PFSK-1 (cell line): ENCODE results near the gene ATL1.

Source experiments
- FOXP2 ChIP-seq: optimal IDR thresholded peaks from 2 replicates; pipeline ENCODE3; 2011; ENCODE audit warnings: borderline replicate concordance, control low read depth, inconsistent platforms; ENCODE audit not compliant: insufficient read depth; ENCODE audit errors: extremely low read length, extremely low read depth
- POLR2AphosphoS5 ChIP-seq: IDR thresholded peaks from 2 replicates; pipeline ENCODE4 v1.6.1; 2012; ENCODE audit warnings: low read depth, mild to moderate bottlenecking, control low read depth, low read length, moderate library complexity
- SIN3A ChIP-seq: IDR thresholded peaks from 2 replicates; pipeline ENCODE4 v1.6.1; 2012; ENCODE audit warnings: mild to moderate bottlenecking, low read length, moderate library complexity, borderline replicate concordance; ENCODE audit not compliant: insufficient read depth
- TAF1 ChIP-seq: IDR thresholded peaks from 2 replicates; pipeline ENCODE4 v1.6.1; 2012; ENCODE audit warnings: low read length, control low read depth, borderline replicate concordance; ENCODE audit not compliant: insufficient read depth
- TF ChIP-seq, protein P1 (sequence below), 2 experiments: IDR thresholded peaks; 2 replicates each; pipeline versions ENCODE4 v1.6.1 to v1.8.0; 2011 to 2012; ENCODE audit warnings: low read depth in 2 of 2, low read length in 2 of 2, control low read depth in 1 of 2, inconsistent platforms in 1 of 2, mild to moderate bottlenecking in 1 of 2, moderate library complexity in 1 of 2; ENCODE audit not compliant: insufficient read depth in 1 of 2

Gene ATL1

DNA sequence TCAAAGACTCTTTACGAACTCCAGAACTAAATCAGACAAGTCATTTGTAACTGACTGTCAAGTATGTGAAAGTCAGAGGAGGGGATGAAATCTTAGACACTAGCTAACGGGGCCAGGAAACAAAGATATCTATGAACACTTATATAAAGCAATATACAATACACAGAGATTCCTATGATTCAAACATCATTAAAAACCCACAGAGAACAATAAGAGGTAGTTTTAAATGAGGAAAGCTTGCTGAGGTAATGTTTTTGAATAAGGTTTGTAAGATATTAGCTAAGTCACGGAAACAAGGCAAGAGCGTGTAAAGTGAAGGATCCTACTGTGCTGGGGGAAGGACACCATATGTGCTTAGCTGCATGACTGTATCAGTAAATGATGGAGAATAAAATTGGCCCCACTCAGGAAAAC, 71.5 kb downstream of the ATL1 start:
- no peak for TF ChIP-seq POLR2AphosphoS5
- no peak for TF ChIP-seq TAF1
- TF ChIP-seq, protein P1, sequence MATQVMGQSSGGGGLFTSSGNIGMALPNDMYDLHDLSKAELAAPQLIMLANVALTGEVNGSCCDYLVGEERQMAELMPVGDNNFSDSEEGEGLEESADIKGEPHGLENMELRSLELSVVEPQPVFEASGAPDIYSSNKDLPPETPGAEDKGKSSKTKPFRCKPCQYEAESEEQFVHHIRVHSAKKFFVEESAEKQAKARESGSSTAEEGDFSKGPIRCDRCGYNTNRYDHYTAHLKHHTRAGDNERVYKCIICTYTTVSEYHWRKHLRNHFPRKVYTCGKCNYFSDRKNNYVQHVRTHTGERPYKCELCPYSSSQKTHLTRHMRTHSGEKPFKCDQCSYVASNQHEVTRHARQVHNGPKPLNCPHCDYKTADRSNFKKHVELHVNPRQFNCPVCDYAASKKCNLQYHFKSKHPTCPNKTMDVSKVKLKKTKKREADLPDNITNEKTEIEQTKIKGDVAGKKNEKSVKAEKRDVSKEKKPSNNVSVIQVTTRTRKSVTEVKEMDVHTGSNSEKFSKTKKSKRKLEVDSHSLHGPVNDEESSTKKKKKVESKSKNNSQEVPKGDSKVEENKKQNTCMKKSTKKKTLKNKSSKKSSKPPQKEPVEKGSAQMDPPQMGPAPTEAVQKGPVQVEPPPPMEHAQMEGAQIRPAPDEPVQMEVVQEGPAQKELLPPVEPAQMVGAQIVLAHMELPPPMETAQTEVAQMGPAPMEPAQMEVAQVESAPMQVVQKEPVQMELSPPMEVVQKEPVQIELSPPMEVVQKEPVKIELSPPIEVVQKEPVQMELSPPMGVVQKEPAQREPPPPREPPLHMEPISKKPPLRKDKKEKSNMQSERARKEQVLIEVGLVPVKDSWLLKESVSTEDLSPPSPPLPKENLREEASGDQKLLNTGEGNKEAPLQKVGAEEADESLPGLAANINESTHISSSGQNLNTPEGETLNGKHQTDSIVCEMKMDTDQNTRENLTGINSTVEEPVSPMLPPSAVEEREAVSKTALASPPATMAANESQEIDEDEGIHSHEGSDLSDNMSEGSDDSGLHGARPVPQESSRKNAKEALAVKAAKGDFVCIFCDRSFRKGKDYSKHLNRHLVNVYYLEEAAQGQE (IDR thresholded peaks at IDR 0.05; ENCODE audit: insufficient read depth in 1 of 2, low read depth in 2 of 2, low read length in 2 of 2), result no peak
- no peak for TF ChIP-seq FOXP2
- no peak for TF ChIP-seq SIN3A

DNA sequence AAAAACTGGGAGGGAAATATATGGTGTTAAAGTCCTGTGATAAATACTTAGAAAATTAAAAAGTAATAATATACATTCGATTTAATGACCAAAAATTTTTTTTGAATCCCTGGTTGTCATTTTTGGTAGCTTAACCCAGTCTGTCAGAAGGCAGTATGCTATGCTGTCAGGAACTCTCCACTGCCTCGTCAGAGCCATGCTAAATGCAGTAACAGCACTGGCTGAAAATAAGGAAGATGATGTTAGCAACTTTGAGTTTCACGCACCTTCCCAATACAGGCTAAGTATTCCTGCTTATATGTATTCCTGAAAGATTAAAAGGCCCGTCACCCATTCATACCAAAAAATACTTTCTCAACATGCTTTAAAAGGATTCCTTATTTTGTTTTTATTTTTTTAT, 74.0 kb downstream of the ATL1 start:
- no peak for TF ChIP-seq TAF1
- TF ChIP-seq SIN3A, result no peak
- TF ChIP-seq POLR2AphosphoS5, result no peak
- TF ChIP-seq FOXP2, result no peak
- TF ChIP-seq, protein P1 (IDR thresholded peaks at IDR 0.05; ENCODE audit: insufficient read depth in 1 of 2, low read depth in 2 of 2, low read length in 2 of 2), result no peak

DNA sequence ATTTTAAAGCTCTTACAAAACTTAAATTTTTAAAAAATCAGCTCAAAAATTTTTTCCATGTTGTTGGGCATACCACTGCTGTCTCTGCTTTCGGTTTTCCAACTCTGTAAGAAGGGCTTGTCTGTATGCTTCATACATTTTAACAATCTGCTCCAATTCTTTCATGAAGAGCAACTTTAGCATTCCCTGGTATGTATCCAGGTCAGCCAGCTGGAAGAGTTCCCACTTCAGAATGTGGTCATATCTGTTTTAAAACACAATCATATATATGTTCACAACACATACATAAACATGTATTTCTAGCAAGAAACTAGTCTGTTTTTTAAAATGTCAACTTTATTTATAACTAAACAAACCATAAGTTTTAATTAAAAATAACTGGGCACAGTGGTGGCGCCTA, 75.2 kb downstream of the ATL1 start:
- TF ChIP-seq POLR2AphosphoS5 (no peak), FOXP2 (no peak), TAF1 (no peak), SIN3A (no peak)
- TF ChIP-seq, protein P1 (IDR thresholded peaks at IDR 0.05; ENCODE audit: insufficient read depth in 1 of 2, low read depth in 2 of 2, low read length in 2 of 2), result no peak

DNA sequence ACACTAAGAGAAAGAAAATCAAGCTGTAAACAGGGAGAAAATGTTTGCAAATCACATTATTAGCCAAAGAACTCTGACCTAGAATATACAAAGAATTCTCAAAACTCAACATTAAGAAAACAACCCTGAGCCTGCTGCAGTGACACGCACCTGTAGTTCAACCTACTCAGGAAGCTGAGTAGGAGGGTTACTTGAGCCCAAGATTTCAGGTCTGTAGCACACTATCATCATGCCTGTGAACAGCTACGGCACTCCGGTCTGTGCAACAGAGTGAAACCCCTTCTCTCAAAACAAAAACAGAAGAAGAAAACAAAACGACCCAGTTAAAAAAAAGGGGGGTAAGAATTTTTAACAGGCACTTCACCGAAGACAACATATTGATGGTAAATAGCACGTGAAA, 87.3 kb downstream of the ATL1 start:
- TF ChIP-seq SIN3A (no peak), TAF1 (no peak), POLR2AphosphoS5 (no peak), FOXP2 (no peak)
- TF ChIP-seq, protein P1 (IDR thresholded peaks at IDR 0.05; ENCODE audit: insufficient read depth in 1 of 2, low read depth in 2 of 2, low read length in 2 of 2), result no peak

DNA sequence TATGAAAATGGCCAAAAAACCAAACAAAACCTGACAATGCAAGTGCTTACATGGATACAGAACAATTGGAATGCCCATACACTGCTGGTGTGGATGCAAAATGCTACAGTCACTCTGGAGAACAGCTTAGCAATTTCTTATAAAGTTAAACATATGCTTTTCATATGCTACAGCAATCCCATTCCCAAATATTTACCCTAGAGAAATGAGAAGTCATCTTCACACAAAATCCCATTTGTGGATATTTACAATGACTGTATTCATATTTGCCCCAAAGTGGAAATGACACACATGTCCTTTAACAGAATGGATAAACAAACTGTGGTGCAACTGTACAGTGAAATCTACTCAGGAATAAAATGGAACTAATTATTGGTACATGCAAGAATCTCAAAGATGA, 87.8 kb downstream of the ATL1 start:
- TF ChIP-seq POLR2AphosphoS5, result no peak
- TF ChIP-seq TAF1, result no peak
- TF ChIP-seq FOXP2, result no peak
- no peak for TF ChIP-seq SIN3A
- TF ChIP-seq, protein P1 (IDR thresholded peaks at IDR 0.05; ENCODE audit: insufficient read depth in 1 of 2, low read depth in 2 of 2, low read length in 2 of 2), result no peak
